ENCODE data around the gene CFAP97D2. TPM values are rescaled to one million over a fixed set of nuclear protein-coding genes. Genes with fewer than 3 reads are reported as not detected.

CFAP97D2 gene
- polyA plus RNA-seq, 3 donors = 0.21 TPM; not detected in 2

- no peak for DNase-seq
- H3K4me2 ChIP-seq (replicated peaks; ENCODE audit: extremely low read depth, low read length, poor library complexity, severe bottlenecking) = no peak overlapping the region
- H3K27ac Mint-ChIP-seq = no peak overlapping the region
- no peaks in the 10 kb centered on the region for H3K36me3 ChIP-seq (replicated peaks in 1 of 2; ENCODE audit: control insufficient read depth in 1 of 2, insufficient read depth in 2 of 2, low read length in 2 of 2)
- H3K4me1 Mint-ChIP-seq = peaks cover 49% of the 10 kb centered on the region
- peaks cover 8 to 9% (median 9%) of the 10 kb centered on the region in 3 donors for H3K27me3 Mint-ChIP-seq (ENCODE audit: low read depth in 3 of 3)
- H3K9me3 ChIP-seq (replicated peaks in 1 of 2; ENCODE audit: control insufficient read depth in 1 of 2, insufficient read depth in 1 of 2, low read length in 2 of 2) = no peaks in the 10 kb centered on the region
- peaks cover 44 to 47% of the 10 kb centered on the region in 2 donors for H3K4me1 ChIP-seq (ENCODE audit: control insufficient read depth in 1 of 2, insufficient read depth in 2 of 2, low read length in 2 of 2)
- no peaks in the 10 kb centered on the region for H3K36me3 Mint-ChIP-seq
- no peaks in the 10 kb centered on the region for H3K79me2 ChIP-seq (ENCODE audit: insufficient read depth, low read length)
- H2AFZ ChIP-seq (ENCODE audit: insufficient read depth, low read depth, low read length, poor library complexity, severe bottlenecking) = no peak overlapping the region
- no peaks in the 10 kb centered on the region for H4K20me1 ChIP-seq (ENCODE audit: insufficient read depth, low read length)
- no peak overlapping the region for H3K27ac ChIP-seq (ENCODE audit: low read depth in 1 of 2, low read length in 2 of 2)
- H3K9me3 Mint-ChIP-seq = no peaks in the 10 kb centered on the region
- no peaks in the 10 kb centered on the region for H3K27me3 ChIP-seq (ENCODE audit: control insufficient read depth in 2 of 2, insufficient read depth in 2 of 2, low read length in 2 of 2)
- TF ChIP-seq CTCF (IDR thresholded peaks at IDR 0.05) = no peak
- no peak overlapping the region for H3K4me3 ChIP-seq (replicated peaks in 1 of 3; ENCODE audit: low read depth in 2 of 3, low read length in 3 of 3)
- H3K4me3 Mint-ChIP-seq = no peak overlapping the region
- WGBS (ENCODE audit: insufficient coverage) = 84% methylated on average over 6 of the region's 8 CpGs
- no peak overlapping the region for H3K9ac ChIP-seq (ENCODE audit: insufficient read depth, low read length, poor library complexity, severe bottlenecking)
- intact Hi-C loops (cut with micrococcal nuclease) = loop anchor here (1.0 to 5.0 kb wide), 3 partner anchors 108 to 274 kb away; no protein-coding TSS in a partner anchor
Observed at GRCh38 chr13:114225610-114226009, 46.6 kb downstream of the CFAP97D2 start.

DNA sequence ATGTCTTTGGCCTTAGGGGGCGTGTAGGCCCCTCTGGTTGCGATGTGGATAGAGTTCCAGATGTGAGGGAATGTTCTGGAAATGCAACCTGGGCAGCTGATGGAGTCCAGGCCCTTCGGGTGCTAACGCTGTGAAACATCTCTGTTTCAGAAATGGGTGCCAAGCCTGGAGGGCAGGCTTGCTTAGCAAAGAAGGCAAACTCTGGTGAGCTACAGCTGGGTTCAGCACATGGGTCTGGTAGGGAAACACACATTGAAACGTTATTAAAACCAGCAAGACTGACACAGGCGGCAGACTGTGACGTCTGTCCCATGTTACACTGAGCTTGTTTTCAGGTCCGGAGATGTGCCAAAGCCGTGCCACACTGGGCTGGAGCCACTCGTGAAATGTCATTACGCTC lies 47.0 kb downstream of the CFAP97D2 start:
- Mint-ChIP-seq H3K27me3 (ENCODE audit: low read depth in 3 of 3) (peaks cover 9 to 12% (median 11%) of the 10 kb centered on the region in 3 donors), H3K36me3 (no peaks in the 10 kb centered on the region), H3K27ac (peak overlapping the region in 2 of 7 donors; percentile 30 to 35), H3K9me3 (no peaks in the 10 kb centered on the region), H3K4me3 (no peak overlapping the region), H3K4me1 (peaks cover 49% of the 10 kb centered on the region)
- H4K20me1 ChIP-seq (ENCODE audit: insufficient read depth, low read length) = no peaks in the 10 kb centered on the region
- 94% methylated on average over 8 of the region's 11 CpGs for WGBS (ENCODE audit: insufficient coverage)
- no peaks in the 10 kb centered on the region for H3K27me3 ChIP-seq (ENCODE audit: control insufficient read depth in 2 of 2, insufficient read depth in 2 of 2, low read length in 2 of 2)
- H3K9me3 ChIP-seq (replicated peaks in 1 of 2; ENCODE audit: control insufficient read depth in 1 of 2, insufficient read depth in 1 of 2, low read length in 2 of 2) = no peaks in the 10 kb centered on the region
- TF ChIP-seq CTCF (IDR thresholded peaks at IDR 0.05) = no peak
- H3K4me3 ChIP-seq (replicated peaks in 1 of 3; ENCODE audit: low read depth in 2 of 3, low read length in 3 of 3) = no peak overlapping the region
- DNase-seq = no peak
- no peak overlapping the region for H3K4me2 ChIP-seq (replicated peaks; ENCODE audit: extremely low read depth, low read length, poor library complexity, severe bottlenecking)
- no peak overlapping the region for H2AFZ ChIP-seq (ENCODE audit: insufficient read depth, low read depth, low read length, poor library complexity, severe bottlenecking)
- intact Hi-C loops (cut with micrococcal nuclease) = loop anchor here (1.0 to 5.0 kb wide), 3 partner anchors 109 to 275 kb away; no protein-coding TSS in a partner anchor
- H3K4me1 ChIP-seq (ENCODE audit: control insufficient read depth in 1 of 2, insufficient read depth in 2 of 2, low read length in 2 of 2) = peaks cover 43 to 48% of the 10 kb centered on the region in 2 donors
- H3K27ac ChIP-seq (ENCODE audit: low read depth in 1 of 2, low read length in 2 of 2) = no peak overlapping the region
- H3K36me3 ChIP-seq (replicated peaks in 1 of 2; ENCODE audit: control insufficient read depth in 1 of 2, insufficient read depth in 2 of 2, low read length in 2 of 2) = no peaks in the 10 kb centered on the region
- no peaks in the 10 kb centered on the region for H3K79me2 ChIP-seq (ENCODE audit: insufficient read depth, low read length)
- no peak overlapping the region for H3K9ac ChIP-seq (ENCODE audit: insufficient read depth, low read length, poor library complexity, severe bottlenecking)

Data from CD14-positive monocyte (primary cell).